ENCODE measurements around the gene SPATA18. TPM values are rescaled to one million over a fixed set of nuclear protein-coding genes. Genes with fewer than 3 reads are reported as not detected.
"Not testable (repeated sequence)": the region's sequence is repeated elsewhere in the genome, so short reads cannot be mapped to it uniquely, and the experiment has no call there.

The SPATA18 gene
- total RNA-seq, 1 donor from 2014 or later: 13.4 TPM

- peaks cover 8% of the 10 kb centered on the region for H3K27me3 Mint-ChIP-seq (ENCODE audit: unreplicated experiment)
- H3K9me3 Mint-ChIP-seq (ENCODE audit: unreplicated experiment): no peaks in the 10 kb centered on the region
- no peak overlapping the region for H3K27ac Mint-ChIP-seq (ENCODE audit: unreplicated experiment)
- no peak for TF ChIP-seq CTCF (IDR thresholded peaks at IDR 0.05)
- no peak for DNase-seq (ENCODE audit: extremely low spot score, unreplicated experiment)
- H3K4me1 Mint-ChIP-seq (ENCODE audit: unreplicated experiment): peaks cover 16% of the 10 kb centered on the region
- no peak overlapping the region for H3K4me3 Mint-ChIP-seq (ENCODE audit: unreplicated experiment)
- H3K36me3 Mint-ChIP-seq (ENCODE audit: unreplicated experiment): no peaks in the 10 kb centered on the region
Measured at GRCh38 chr4:52126226-52126625, 75.1 kb downstream of the SPATA18 start.

- H3K27ac Mint-ChIP-seq (ENCODE audit: unreplicated experiment): peak overlapping the region; percentile 39
- peaks cover 16% of the 10 kb centered on the region for H3K4me1 Mint-ChIP-seq (ENCODE audit: unreplicated experiment)
- no peaks in the 10 kb centered on the region for H3K36me3 Mint-ChIP-seq (ENCODE audit: unreplicated experiment)
- no peak for DNase-seq (ENCODE audit: extremely low spot score, unreplicated experiment)
- H3K9me3 Mint-ChIP-seq (ENCODE audit: unreplicated experiment): no peaks in the 10 kb centered on the region
- H3K4me3 Mint-ChIP-seq (ENCODE audit: unreplicated experiment): no peak overlapping the region
- no peak for TF ChIP-seq CTCF (IDR thresholded peaks at IDR 0.05)
- H3K27me3 Mint-ChIP-seq (ENCODE audit: unreplicated experiment): peaks cover 8% of the 10 kb centered on the region
Measured at GRCh38 chr4:52126966-52127365, 75.9 kb downstream of the SPATA18 start.

GRCh38 chr4:52135171-52135570, 84.1 kb downstream of the SPATA18 start:
- H3K36me3 Mint-ChIP-seq (ENCODE audit: unreplicated experiment): no peaks in the 10 kb centered on the region
- no peak overlapping the region for H3K27ac Mint-ChIP-seq (ENCODE audit: unreplicated experiment)
- no peaks in the 10 kb centered on the region for H3K9me3 Mint-ChIP-seq (ENCODE audit: unreplicated experiment)
- peaks cover 18% of the 10 kb centered on the region for H3K27me3 Mint-ChIP-seq (ENCODE audit: unreplicated experiment)
- H3K4me1 Mint-ChIP-seq (ENCODE audit: unreplicated experiment): no peaks in the 10 kb centered on the region
- no peak for DNase-seq (ENCODE audit: extremely low spot score, unreplicated experiment)
- no peak overlapping the region for H3K4me3 Mint-ChIP-seq (ENCODE audit: unreplicated experiment)
- no peak for TF ChIP-seq CTCF (IDR thresholded peaks at IDR 0.05)

GRCh38 chr4:52137152-52137551, 86.0 kb downstream of the SPATA18 start:
- not testable (repeated sequence) for H3K4me3 Mint-ChIP-seq (ENCODE audit: unreplicated experiment); DNase-seq (ENCODE audit: extremely low spot score, unreplicated experiment); H3K4me1 Mint-ChIP-seq (ENCODE audit: unreplicated experiment); H3K9me3 Mint-ChIP-seq (ENCODE audit: unreplicated experiment); H3K27ac Mint-ChIP-seq (ENCODE audit: unreplicated experiment); H3K36me3 Mint-ChIP-seq (ENCODE audit: unreplicated experiment)
- peak; percentile 24 for TF ChIP-seq CTCF (IDR thresholded peaks at IDR 0.05)
- H3K27me3 Mint-ChIP-seq (ENCODE audit: unreplicated experiment): peaks cover 18% of the 10 kb centered on the region

GRCh38 chr4:52142816-52143215, 91.7 kb downstream of the SPATA18 start:
- H3K4me3 Mint-ChIP-seq (ENCODE audit: unreplicated experiment): no peak overlapping the region
- H3K27me3 Mint-ChIP-seq (ENCODE audit: unreplicated experiment): no peaks in the 10 kb centered on the region
- no peak for TF ChIP-seq CTCF (IDR thresholded peaks at IDR 0.05)
- no peak for DNase-seq (ENCODE audit: extremely low spot score, unreplicated experiment)
- no peaks in the 10 kb centered on the region for H3K4me1 Mint-ChIP-seq (ENCODE audit: unreplicated experiment)
- H3K27ac Mint-ChIP-seq (ENCODE audit: unreplicated experiment): no peak overlapping the region
- H3K36me3 Mint-ChIP-seq (ENCODE audit: unreplicated experiment): no peaks in the 10 kb centered on the region
- peaks cover 6% of the 10 kb centered on the region for H3K9me3 Mint-ChIP-seq (ENCODE audit: unreplicated experiment)

Measured in osteocyte (in vitro differentiated cells).